Sigmoid colon (tissue), 7 donors: ENCODE results near the gene AMBRA1. TPM values are rescaled to one million over a fixed set of nuclear protein-coding genes. Genes with fewer than 3 reads are reported as not detected.

ENCODE experiments used
- DNase-seq: peaks from one replicate; pipeline ENCODE4 v3.0.0-alpha.2; 2019
- H3K27ac ChIP-seq, 4 donors: fragments of 200-600 bp; sonication (generic); one replicate each; pipeline ENCODE4 v1.5.1; 2016 to 2019; ENCODE audit warnings: mild to moderate bottlenecking in 1 of 4
- H3K27me3 ChIP-seq, 3 donors: fragments of 200-600 bp; sonication (generic); one replicate each; pipeline ENCODE4 v1.5.1; 2019; ENCODE audit warnings: mild to moderate bottlenecking in 1 of 3
- H3K36me3 ChIP-seq, 4 donors: fragments of 200-600 bp; sonication (generic); one replicate each; pipeline ENCODE4 v1.5.1; 2016 to 2019
- H3K4me1 ChIP-seq, 4 donors: fragments of 200-600 bp; sonication (generic); one replicate each; pipeline ENCODE4 v1.5.1; 2017 to 2019
- H3K4me3 ChIP-seq, 4 donors: fragments of 200-600 bp; sonication (generic); one replicate each; pipeline ENCODE4 v1.5.1; 2017 to 2019; ENCODE audit warnings: mild to moderate bottlenecking in 2 of 4, moderate library complexity in 1 of 4
- H3K9me3 ChIP-seq, 4 donors: fragments of 200-600 bp in 3 of 4; sonication (generic) in 3 of 4; one replicate each; pipeline versions ENCODE4 v1.5.1 to v1.6.1; 2013 to 2019
- CTCF ChIP-seq, 4 experiments: fragments of 450-650 bp in 3 of 4; fragments of 200-600 bp in 1 of 4; IDR thresholded peaks; one replicate each; pipeline ENCODE4 v1.5.1; 2016 to 2019; ENCODE audit warnings: antibody characterized with exemption in 4 of 4, mild to moderate bottlenecking in 3 of 4, moderate library complexity in 2 of 4
- EP300 ChIP-seq, 4 donors: sonication (generic); formaldehyde crosslinking; IDR thresholded peaks; one replicate each; pipeline ENCODE4 v1.6.1; 2017; ENCODE audit warnings: antibody characterized with exemption in 4 of 4
- POLR2A ChIP-seq, 2 donors: fragments of 450-650 bp; IDR thresholded peaks; one replicate each; pipeline ENCODE4 v1.6.1; 2016; ENCODE audit warnings: antibody characterized with exemption in 2 of 2, mild to moderate bottlenecking in 2 of 2, moderate library complexity in 2 of 2
- POLR2AphosphoS5 ChIP-seq, 4 donors: sonication (generic); formaldehyde crosslinking; IDR thresholded peaks; one replicate each; pipeline ENCODE4 v1.6.1; 2017; ENCODE audit warnings: antibody characterized with exemption in 4 of 4
- WGBS, 2 donors: extraction: QIAGEN DNeasy Blood & Tissue Kit; methylation state at CpG; one replicate each; pipeline ENCODE4 v1.1.7; 2013; 5-methylcytosine and 5-hydroxymethylcytosine counted together
- intact Hi-C: fragments of 100-400 bp; cut with DNase I; formaldehyde crosslinking; loops from one replicate; pipeline ENCODE4 v1.15.1; 2023
- polyA plus RNA-seq, 3 donors: library from polyadenylated mRNA; stranded (reverse); fragments of 200-250 nt; gene quantifications; one replicate each; pipeline ENCODE4 v1.2.3, GENCODE V29; 2013
- total RNA-seq, 4 donors: library from RNA; depleted of rRNA; stranded (reverse); fragments of >200 nt; gene quantifications; one replicate each; pipeline ENCODE4 v1.1.0, GENCODE V29; 2016
- donor health status: healthy with polysubstance abuse.
- donor health status: Bipolar disorder and iron deficiency.
- donor health status: healthy.

AMBRA1 gene
- total and polyA plus RNA-seq, 7 donors = 8.4 to 33.0 (median 23.9) TPM

DNA sequence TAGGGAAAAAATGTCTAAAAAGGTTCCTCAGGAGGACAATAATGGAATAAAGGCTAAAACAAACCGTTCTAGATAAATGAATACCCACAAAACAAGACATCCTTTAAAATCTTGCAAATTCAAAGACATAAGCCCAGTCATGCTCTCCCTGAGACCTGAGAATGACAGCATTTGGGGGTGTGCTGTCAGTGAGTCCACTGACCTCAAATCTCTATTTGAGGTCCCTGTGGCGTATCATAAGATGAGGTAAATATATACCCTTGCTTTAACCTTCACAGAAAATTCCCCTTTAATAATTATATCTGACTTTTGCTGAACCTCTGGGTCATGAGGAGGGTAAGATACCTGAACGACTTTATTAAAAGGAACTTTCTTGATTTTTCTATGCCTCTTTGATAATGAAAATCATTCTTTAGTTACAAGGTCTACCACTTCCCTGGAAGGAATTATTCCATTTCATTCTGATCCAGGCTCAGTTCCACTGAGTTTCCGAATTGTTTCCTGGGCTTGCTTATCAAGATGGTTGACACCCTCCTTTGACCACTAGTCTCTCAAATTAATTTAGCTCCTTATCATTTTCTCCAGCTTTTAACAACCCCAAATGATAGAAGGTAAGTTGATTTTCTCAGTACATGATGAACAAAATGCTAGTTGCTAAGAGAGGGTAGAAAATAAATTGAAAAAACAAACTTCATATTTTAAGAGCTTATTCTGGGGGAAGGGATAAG, 148.5 kb downstream of the AMBRA1 start:
- 89 to 92% methylated on average over 4 of the region's 4 CpGs for WGBS, 2 donors
- H3K4me1 ChIP-seq = peaks cover 0 to 27% (median 19%) of the 10 kb centered on the region in 4 donors
- no peak for DNase-seq
- intact Hi-C loops = loop anchor here (5.0 kb wide), 1 partner anchor 92 kb away; no protein-coding TSS in a partner anchor
- H3K4me3 ChIP-seq = no peak overlapping the region
- no peak for TF ChIP-seq EP300 (IDR thresholded peaks at IDR 0.05)
- no peak for TF ChIP-seq POLR2A (IDR thresholded peaks at IDR 0.05)
- TF ChIP-seq CTCF (IDR thresholded peaks at IDR 0.05) = no peak
- no peak for TF ChIP-seq POLR2AphosphoS5 (IDR thresholded peaks at IDR 0.05)
- no peaks in the 10 kb centered on the region for H3K9me3 ChIP-seq
- no peaks in the 10 kb centered on the region for H3K27me3 ChIP-seq
- peak overlapping the region in 2 of 4 donors; percentile 23 to 32 for H3K27ac ChIP-seq
- peaks cover 0 to 16% (median 10%) of the 10 kb centered on the region in 4 donors for H3K36me3 ChIP-seq

- H3K4me3 ChIP-seq = no peak overlapping the region
- no peak for DNase-seq
- TF ChIP-seq POLR2A (IDR thresholded peaks at IDR 0.05) = no peak
- no peak for TF ChIP-seq EP300 (IDR thresholded peaks at IDR 0.05)
- TF ChIP-seq POLR2AphosphoS5 (IDR thresholded peaks at IDR 0.05) = no peak
- no peak for TF ChIP-seq CTCF (IDR thresholded peaks at IDR 0.05)
- H3K9me3 ChIP-seq = no peaks in the 10 kb centered on the region
- H3K36me3 ChIP-seq = peaks cover 0 to 16% (median 10%) of the 10 kb centered on the region in 4 donors
- H3K27ac ChIP-seq = no peak overlapping the region
- no peaks in the 10 kb centered on the region for H3K27me3 ChIP-seq
- H3K4me1 ChIP-seq = peaks cover 0 to 27% (median 19%) of the 10 kb centered on the region in 4 donors
- intact Hi-C loops = no loop called here
These were observed 149.5 kb downstream of the AMBRA1 start for GRCh38 chr11:46444305-46444704.

GRCh38 chr11:46438211-46438610, 155.6 kb downstream of the AMBRA1 start:
- H3K4me3 ChIP-seq = no peak overlapping the region
- no peaks in the 10 kb centered on the region for H3K27me3 ChIP-seq
- 32 to 59% methylated on average over 4 of the region's 4 CpGs for WGBS, 2 donors
- intact Hi-C loops = no loop called here
- peaks cover 0 to 33% (median 19%) of the 10 kb centered on the region in 4 donors for H3K36me3 ChIP-seq
- no peaks in the 10 kb centered on the region for H3K9me3 ChIP-seq
- no peak for TF ChIP-seq EP300 (IDR thresholded peaks at IDR 0.05)
- TF ChIP-seq POLR2A (IDR thresholded peaks at IDR 0.05) = no peak
- TF ChIP-seq POLR2AphosphoS5 (IDR thresholded peaks at IDR 0.05) = no peak
- TF ChIP-seq CTCF (IDR thresholded peaks at IDR 0.05) = no peak
- no peak for DNase-seq
- no peak overlapping the region for H3K27ac ChIP-seq
- H3K4me1 ChIP-seq = no peaks in the 10 kb centered on the region

GRCh38 chr11:46437122-46437689, 156.6 kb downstream of the AMBRA1 start:
- intact Hi-C loops = no loop called here
- Histone ChIP-seq H3K27ac (no peak overlapping the region), H3K27me3 (no peaks in the 10 kb centered on the region), H3K4me3 (no peak overlapping the region), H3K4me1 (no peaks in the 10 kb centered on the region), H3K36me3 (peaks cover 0 to 33% (median 16%) of the 10 kb centered on the region in 4 donors), H3K9me3 (no peaks in the 10 kb centered on the region)
- WGBS, 2 donors = 89% methylated on average over 6 of the region's 6 CpGs
- TF ChIP-seq POLR2AphosphoS5 (IDR thresholded peaks at IDR 0.05) (no peak), POLR2A (IDR thresholded peaks at IDR 0.05) (no peak), EP300 (IDR thresholded peaks at IDR 0.05) (no peak), CTCF (IDR thresholded peaks at IDR 0.05) (no peak)
- no peak for DNase-seq
